ENCODE data around the gene CPEB4. TPM values are rescaled to one million over a fixed set of nuclear protein-coding genes. Genes with fewer than 3 reads are reported as not detected.

Gene CPEB4
- total and polyA plus RNA-seq, 12 donors: 34.4 to 381 (median 149) TPM

DNA sequence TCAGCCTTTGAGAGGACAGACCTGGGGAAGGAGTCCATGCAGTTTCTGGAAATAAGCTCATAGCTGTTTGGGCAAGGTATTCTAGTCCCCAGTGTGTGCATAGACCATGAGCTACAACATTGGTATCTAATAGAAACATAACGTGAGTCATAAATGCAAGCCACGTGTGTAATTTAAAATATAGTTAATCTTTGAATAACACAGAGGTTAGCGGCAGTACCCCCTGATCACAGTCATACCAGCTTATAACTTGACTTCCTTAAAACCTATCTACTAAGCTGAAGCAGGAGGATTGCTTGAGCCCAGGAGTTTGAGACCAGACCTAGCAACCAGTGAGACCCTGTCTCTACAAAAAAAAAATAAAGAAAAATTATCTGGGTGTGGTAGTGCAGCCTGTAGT, 46.4 kb upstream of the CPEB4 start:
- 89 to 95% (median 92%) methylated on average over 3 of the region's 3 CpGs for WGBS, 4 donors
- TF ChIP-seq, protein P1, sequence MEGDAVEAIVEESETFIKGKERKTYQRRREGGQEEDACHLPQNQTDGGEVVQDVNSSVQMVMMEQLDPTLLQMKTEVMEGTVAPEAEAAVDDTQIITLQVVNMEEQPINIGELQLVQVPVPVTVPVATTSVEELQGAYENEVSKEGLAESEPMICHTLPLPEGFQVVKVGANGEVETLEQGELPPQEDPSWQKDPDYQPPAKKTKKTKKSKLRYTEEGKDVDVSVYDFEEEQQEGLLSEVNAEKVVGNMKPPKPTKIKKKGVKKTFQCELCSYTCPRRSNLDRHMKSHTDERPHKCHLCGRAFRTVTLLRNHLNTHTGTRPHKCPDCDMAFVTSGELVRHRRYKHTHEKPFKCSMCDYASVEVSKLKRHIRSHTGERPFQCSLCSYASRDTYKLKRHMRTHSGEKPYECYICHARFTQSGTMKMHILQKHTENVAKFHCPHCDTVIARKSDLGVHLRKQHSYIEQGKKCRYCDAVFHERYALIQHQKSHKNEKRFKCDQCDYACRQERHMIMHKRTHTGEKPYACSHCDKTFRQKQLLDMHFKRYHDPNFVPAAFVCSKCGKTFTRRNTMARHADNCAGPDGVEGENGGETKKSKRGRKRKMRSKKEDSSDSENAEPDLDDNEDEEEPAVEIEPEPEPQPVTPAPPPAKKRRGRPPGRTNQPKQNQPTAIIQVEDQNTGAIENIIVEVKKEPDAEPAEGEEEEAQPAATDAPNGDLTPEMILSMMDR (IDR thresholded peaks at IDR 0.05): no peak
- TF ChIP-seq POLR2A (IDR thresholded peaks at IDR 0.05): no peak
- H3K4me1 ChIP-seq (replicated peaks in 1 of 2): peaks cover 0 to 9% of the 10 kb centered on the region in 2 donors
- H3K27ac ChIP-seq: no peak overlapping the region
- H3K36me3 ChIP-seq (replicated peaks in 1 of 2): no peaks in the 10 kb centered on the region
- intact Hi-C loops (cut with DNase I): no loop called here
- H3K4me3 ChIP-seq: no peak overlapping the region
- no peaks in the 10 kb centered on the region for H3K9me3 ChIP-seq (replicated peaks in 1 of 3)
- H3K27me3 ChIP-seq: no peaks in the 10 kb centered on the region
- no peak for DNase-seq

DNA sequence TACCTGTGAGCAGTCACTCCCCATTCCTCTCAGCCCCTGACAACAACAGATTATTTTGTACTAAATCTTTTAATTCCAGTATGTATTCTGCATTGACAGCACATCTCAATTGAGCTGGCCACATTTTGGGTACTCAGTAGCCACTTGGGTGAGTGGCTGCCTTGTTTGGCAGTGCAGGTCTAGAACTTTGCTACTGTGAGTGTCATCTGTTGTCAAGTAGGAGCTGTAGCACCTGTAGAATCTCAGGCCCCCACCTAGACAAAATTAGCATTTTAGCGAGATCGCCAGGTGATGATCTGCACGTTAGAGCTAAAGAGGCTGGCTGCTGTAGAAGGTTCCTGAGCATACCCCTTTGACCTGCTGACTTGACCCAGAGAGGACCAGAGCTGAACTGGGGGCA, 44.4 kb upstream of the CPEB4 start:
- intact Hi-C loops (cut with DNase I): no loop called here
- Histone ChIP-seq H3K9me3 (replicated peaks in 1 of 3) (no peaks in the 10 kb centered on the region), H3K27me3 (no peaks in the 10 kb centered on the region), H3K36me3 (replicated peaks in 1 of 2) (no peaks in the 10 kb centered on the region), H3K27ac (no peak overlapping the region), H3K4me1 (replicated peaks in 1 of 2) (peaks cover 0 to 8% of the 10 kb centered on the region in 2 donors), H3K4me3 (no peak overlapping the region)
- no peak for DNase-seq
- no peak for TF ChIP-seq POLR2A (IDR thresholded peaks at IDR 0.05)
- TF ChIP-seq, protein P1 (IDR thresholded peaks at IDR 0.05): no peak
- 60 to 100% (median 92%) methylated on average over 3 of the region's 3 CpGs for WGBS, 4 donors

DNA sequence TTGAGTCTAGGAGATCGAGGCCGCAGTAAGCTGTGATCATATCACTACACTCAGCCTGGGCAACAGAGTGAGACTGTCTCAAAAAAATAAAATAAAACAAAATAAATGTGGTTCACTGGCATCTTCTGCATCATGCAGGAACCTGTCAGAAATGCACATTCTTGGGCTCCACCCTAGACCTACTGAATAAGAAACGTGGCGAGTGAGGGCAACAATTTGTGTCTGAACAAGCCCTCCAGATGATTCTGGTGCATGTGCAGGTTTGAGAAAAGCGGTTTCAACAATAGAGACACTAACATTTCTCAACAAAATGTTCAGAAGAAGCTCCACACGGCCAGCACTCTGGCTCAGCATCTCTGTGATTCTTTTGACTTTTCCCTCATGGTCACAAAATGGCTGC, 42.8 kb upstream of the CPEB4 start:
- H3K4me1 ChIP-seq (replicated peaks in 1 of 2): peaks cover 0 to 3% of the 10 kb centered on the region in 2 donors
- no peaks in the 10 kb centered on the region for H3K27me3 ChIP-seq
- H3K27ac ChIP-seq: no peak overlapping the region
- no peak for DNase-seq
- no peaks in the 10 kb centered on the region for H3K9me3 ChIP-seq (replicated peaks in 1 of 3)
- no peaks in the 10 kb centered on the region for H3K36me3 ChIP-seq (replicated peaks in 1 of 2)
- intact Hi-C loops (cut with DNase I): no loop called here
- TF ChIP-seq, protein P1 (IDR thresholded peaks at IDR 0.05): no peak
- TF ChIP-seq POLR2A (IDR thresholded peaks at IDR 0.05): no peak
- no peak overlapping the region for H3K4me3 ChIP-seq
- WGBS, 4 donors: 90 to 98% (median 93%) methylated on average over 6 of the region's 6 CpGs

DNA sequence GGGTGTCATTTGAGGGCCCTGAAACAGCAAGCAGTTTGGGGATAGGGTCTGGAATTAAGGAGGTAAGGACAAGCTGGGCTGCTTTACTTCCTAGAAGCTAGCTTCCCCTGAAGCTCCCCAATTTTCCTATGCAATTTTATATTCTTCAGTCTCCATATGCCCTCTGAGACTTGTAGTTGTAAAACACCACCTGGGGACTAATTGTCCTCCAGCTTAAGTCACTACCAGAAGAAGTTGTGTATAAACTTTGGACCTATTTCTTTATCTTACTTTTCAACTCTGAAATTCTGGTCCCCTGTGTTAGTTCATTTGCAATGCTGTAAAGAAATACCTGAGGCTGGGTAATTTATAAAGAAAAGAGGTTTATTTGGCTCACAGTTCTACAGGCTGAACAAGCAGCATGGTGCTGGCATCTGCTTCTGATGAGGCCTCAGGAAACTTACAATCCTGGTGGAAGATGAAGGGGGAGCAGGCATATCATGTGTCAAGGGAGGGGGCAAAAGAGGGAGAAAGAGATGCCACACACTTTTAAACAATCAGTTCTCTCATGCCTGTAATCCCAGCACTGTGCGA, 41.1 kb upstream of the CPEB4 start:
- Histone ChIP-seq H3K4me3 (no peak overlapping the region), H3K36me3 (replicated peaks in 1 of 2) (no peaks in the 10 kb centered on the region), H3K9me3 (replicated peaks in 1 of 3) (no peaks in the 10 kb centered on the region), H3K27ac (no peak overlapping the region), H3K4me1 (replicated peaks in 1 of 2) (peaks cover 0 to 11% of the 10 kb centered on the region in 2 donors), H3K27me3 (no peaks in the 10 kb centered on the region)
- no peak for DNase-seq
- TF ChIP-seq POLR2A (IDR thresholded peaks at IDR 0.05): no peak
- TF ChIP-seq, protein P1 (IDR thresholded peaks at IDR 0.05): no peak
- WGBS, 4 donors: 0 to 100% (median 99%) methylated on average over 1 of the region's 1 CpG
- intact Hi-C loops (cut with DNase I): no loop called here

All from adrenal gland (tissue), 12 donors.